ENCODE data around the gene MYO16.

MYO16 gene

GRCh38 chr13:108797354-108797753 is 167.9 kb downstream of the MYO16 start:
- DNase-seq (ENCODE audit: low spot score): no peak

GRCh38 chr13:108807841-108808240 is 178.4 kb downstream of the MYO16 start:
- no peak for DNase-seq (ENCODE audit: low spot score)

GRCh38 chr13:108812165-108812564 is 182.8 kb downstream of the MYO16 start:
- no peak for DNase-seq (ENCODE audit: low spot score)

GRCh38 chr13:108812661-108813060 is 183.2 kb downstream of the MYO16 start:
- no peak for DNase-seq (ENCODE audit: low spot score)

- DNase-seq (ENCODE audit: low spot score): no peak
Measured at GRCh38 chr13:108813587-108814170, 184.3 kb downstream of the MYO16 start.

GRCh38 chr13:108816375-108816774 is 187.0 kb downstream of the MYO16 start:
- no peak for DNase-seq (ENCODE audit: low spot score)

- no peak for DNase-seq (ENCODE audit: low spot score)
Measured at GRCh38 chr13:108827646-108828045, 198.2 kb downstream of the MYO16 start.

GRCh38 chr13:108828086-108828815 is 198.8 kb downstream of the MYO16 start:
- DNase-seq (ENCODE audit: low spot score): no peak

- DNase-seq (ENCODE audit: low spot score): no peak
Measured at GRCh38 chr13:108830916-108831315, 201.5 kb downstream of the MYO16 start.

- DNase-seq (ENCODE audit: low spot score): no peak
Measured at GRCh38 chr13:108833531-108833930, 204.1 kb downstream of the MYO16 start.

GRCh38 chr13:108834193-108834592 is 204.8 kb downstream of the MYO16 start:
- DNase-seq (ENCODE audit: low spot score): no peak

- DNase-seq (ENCODE audit: low spot score): no peak
Measured at GRCh38 chr13:108835083-108835482, 205.7 kb downstream of the MYO16 start.

- no peak for DNase-seq (ENCODE audit: low spot score)
Measured at GRCh38 chr13:108850691-108851090, 221.3 kb downstream of the MYO16 start.

GRCh38 chr13:108851660-108852059 is 222.2 kb downstream of the MYO16 start:
- DNase-seq (ENCODE audit: low spot score): no peak

- no peak for DNase-seq (ENCODE audit: low spot score)
Measured at GRCh38 chr13:108853031-108853430, 223.6 kb downstream of the MYO16 start.

- DNase-seq (ENCODE audit: low spot score): no peak
Measured at GRCh38 chr13:108855737-108856387, 226.5 kb downstream of the MYO16 start.

GRCh38 chr13:108858676-108859075 is 229.3 kb downstream of the MYO16 start:
- no peak for DNase-seq (ENCODE audit: low spot score)

GRCh38 chr13:108859197-108860012 is 230.0 kb downstream of the MYO16 start:
- no peak for DNase-seq (ENCODE audit: low spot score)

- DNase-seq (ENCODE audit: low spot score): no peak
Measured at GRCh38 chr13:108860418-108860817, 231.0 kb downstream of the MYO16 start.

- DNase-seq (ENCODE audit: low spot score): no peak
Measured at GRCh38 chr13:108877300-108877699, 247.9 kb downstream of the MYO16 start.

- DNase-seq (ENCODE audit: low spot score): no peak
Measured at GRCh38 chr13:108878732-108879131, 249.3 kb downstream of the MYO16 start.

- DNase-seq (ENCODE audit: low spot score): no peak
Measured at GRCh38 chr13:108889324-108889984, 260.0 kb downstream of the MYO16 start.
